BJ (cell line): ENCODE data around the gene SFI1. TPM values are rescaled to one million over a fixed set of nuclear protein-coding genes. Genes with fewer than 3 reads are reported as not detected.

Experiments
- CTCF ChIA-PET: fragments of 350-600 bp; formaldehyde crosslinking; extraction: SDS; loops from one replicate; lab custom pipeline; 2021; ENCODE audit warnings: antibody characterized with exemption, inconsistent platforms; lab: Yijun Ruan, JAX
- POLR2A ChIA-PET: fragments of 300-600 bp; sonication (Branson Sonifier 250); formaldehyde crosslinking; extraction: SDS; loops from one replicate; lab custom pipeline; 2021; ENCODE audit warnings: antibody characterized with exemption; lab: Charles Lee
- DNase-seq: peaks from one replicate; pipeline ENCODE4 v3.0.0-alpha.2; 2011; ENCODE audit warnings: low read depth
- H3K27me3 ChIP-seq: 2 replicates; pipeline ENCODE4 v1.6.0; 2011; ENCODE audit warnings: low read length; ENCODE audit not compliant: control insufficient read depth, insufficient read depth
- H3K36me3 ChIP-seq: 2 replicates; pipeline ENCODE4 v1.5.1; 2011; ENCODE audit warnings: low read length; ENCODE audit not compliant: control insufficient read depth, insufficient read depth
- H3K4me3 ChIP-seq: 2 replicates; pipeline ENCODE4 v1.5.1; 2011; ENCODE audit warnings: low read depth, mild to moderate bottlenecking, control low read depth, low read length
- polyA plus RNA-seq: library from polyadenylated mRNA; depleted of rRNA; stranded (reverse); fragments of >200 nt; gene quantifications from 2 replicates; pipeline ENCODE4 v1.2.3, GENCODE V29; 2011
- TF ChIP-seq, protein P1 (sequence below): IDR thresholded peaks from 2 replicates; pipeline ENCODE4 v1.5.1; 2011; ENCODE audit warnings: low read depth, mild to moderate bottlenecking, control low read depth, inconsistent platforms, low read length, moderate library complexity; ENCODE audit not compliant: insufficient read depth

The SFI1 gene
- polyA plus RNA-seq, 1 experiment: 7.1 TPM

DNA sequence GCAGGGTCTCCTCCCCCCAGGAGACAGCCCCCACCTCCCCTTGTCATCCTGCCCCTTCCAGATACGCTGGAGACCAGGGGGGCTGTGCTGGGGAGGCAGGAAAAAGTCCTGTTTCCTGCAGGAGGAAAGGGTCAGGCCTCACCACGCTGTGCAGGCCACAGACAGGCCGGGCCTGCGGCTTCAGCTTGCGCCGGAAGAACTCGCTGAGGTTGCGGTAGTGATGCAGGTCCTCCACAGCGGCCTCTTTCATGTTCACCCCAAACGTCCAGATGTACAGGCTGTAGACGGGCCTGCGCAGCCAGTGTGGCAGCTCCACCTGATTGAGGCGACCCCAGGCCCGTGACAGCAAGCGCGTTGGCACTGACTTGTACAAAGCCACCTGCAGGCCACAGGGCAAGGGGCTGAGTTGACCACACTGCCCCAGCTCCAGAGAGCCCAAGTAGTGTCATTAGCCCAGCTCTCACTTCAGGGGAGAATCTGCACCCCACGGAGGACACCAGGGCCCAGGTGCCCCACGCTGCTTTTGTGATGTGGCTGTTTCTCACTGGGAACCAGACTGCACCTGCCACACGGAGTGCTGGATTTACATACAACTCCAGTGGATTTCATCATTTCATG, 125.3 kb downstream of the SFI1 start:
- CTCF ChIA-PET: no interaction called here
- POLR2A ChIA-PET: no interaction called here

GRCh38 chr22:31622980-31623379, 126.6 kb downstream of the SFI1 start:
- ChIA-PET CTCF (interaction anchor here (1.0 to 2.7 kb wide), 4 partner anchors 10 to 66 kb away, joined by 3 to 9 read pairs (median 4); no protein-coding TSS in a partner anchor), POLR2A (no interaction called here)
- DNase-seq: no peak
- H3K36me3 ChIP-seq: peaks cover 42% of the 10 kb centered on the region
- H3K27me3 ChIP-seq: no peaks in the 10 kb centered on the region
- no peak overlapping the region for H3K4me3 ChIP-seq
- TF ChIP-seq, protein P1, sequence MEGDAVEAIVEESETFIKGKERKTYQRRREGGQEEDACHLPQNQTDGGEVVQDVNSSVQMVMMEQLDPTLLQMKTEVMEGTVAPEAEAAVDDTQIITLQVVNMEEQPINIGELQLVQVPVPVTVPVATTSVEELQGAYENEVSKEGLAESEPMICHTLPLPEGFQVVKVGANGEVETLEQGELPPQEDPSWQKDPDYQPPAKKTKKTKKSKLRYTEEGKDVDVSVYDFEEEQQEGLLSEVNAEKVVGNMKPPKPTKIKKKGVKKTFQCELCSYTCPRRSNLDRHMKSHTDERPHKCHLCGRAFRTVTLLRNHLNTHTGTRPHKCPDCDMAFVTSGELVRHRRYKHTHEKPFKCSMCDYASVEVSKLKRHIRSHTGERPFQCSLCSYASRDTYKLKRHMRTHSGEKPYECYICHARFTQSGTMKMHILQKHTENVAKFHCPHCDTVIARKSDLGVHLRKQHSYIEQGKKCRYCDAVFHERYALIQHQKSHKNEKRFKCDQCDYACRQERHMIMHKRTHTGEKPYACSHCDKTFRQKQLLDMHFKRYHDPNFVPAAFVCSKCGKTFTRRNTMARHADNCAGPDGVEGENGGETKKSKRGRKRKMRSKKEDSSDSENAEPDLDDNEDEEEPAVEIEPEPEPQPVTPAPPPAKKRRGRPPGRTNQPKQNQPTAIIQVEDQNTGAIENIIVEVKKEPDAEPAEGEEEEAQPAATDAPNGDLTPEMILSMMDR: no peak

More for the DNA sequence above, 125.3 kb downstream of the SFI1 start:
- no peak overlapping the region for H3K4me3 ChIP-seq
- H3K27me3 ChIP-seq: no peaks in the 10 kb centered on the region
- DNase-seq: no peak
- TF ChIP-seq, protein P1: no peak
- H3K36me3 ChIP-seq: peaks cover 47% of the 10 kb centered on the region

- no peak for DNase-seq
- H3K36me3 ChIP-seq: peaks cover 38% of the 10 kb centered on the region
- POLR2A ChIA-PET: no interaction called here
- TF ChIP-seq, protein P1: no peak
- H3K4me3 ChIP-seq: no peak overlapping the region
- CTCF ChIA-PET: interaction anchor here (1.0 to 2.7 kb wide), 7 partner anchors 11 to 67 kb away, joined by 3 to 9 read pairs (median 3); no protein-coding TSS in a partner anchor
- H3K27me3 ChIP-seq: no peaks in the 10 kb centered on the region
These were observed 127.4 kb downstream of the SFI1 start for GRCh38 chr22:31623592-31624304.

DNA sequence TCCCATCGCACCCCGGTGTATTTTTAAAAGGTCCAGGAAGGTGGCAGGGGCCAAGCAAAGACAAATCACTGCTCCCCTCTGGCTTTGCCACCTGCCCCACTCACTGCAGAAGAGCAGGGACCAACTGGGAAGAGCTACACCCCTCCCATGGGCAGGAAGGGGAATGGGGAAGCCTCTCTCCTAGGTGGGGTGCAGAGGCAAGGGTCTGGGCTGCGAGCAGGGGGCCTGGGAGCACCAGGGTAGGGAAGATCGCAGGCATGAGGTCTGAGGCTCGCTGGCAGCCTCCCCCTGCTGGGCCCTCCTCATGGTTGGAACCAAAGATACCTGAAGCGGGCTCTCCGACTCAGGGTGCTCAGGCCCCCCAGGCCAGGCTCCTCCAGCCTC, 128.9 kb downstream of the SFI1 start:
- POLR2A ChIA-PET: no interaction called here
- TF ChIP-seq, protein P1: no peak
- H3K4me3 ChIP-seq: no peak overlapping the region
- H3K27me3 ChIP-seq: no peaks in the 10 kb centered on the region
- H3K36me3 ChIP-seq: peaks cover 25% of the 10 kb centered on the region
- CTCF ChIA-PET: interaction anchor here (0.7 to 2.7 kb wide), 4 partner anchors 9 to 64 kb away, joined by 3 to 9 read pairs (median 3); no protein-coding TSS in a partner anchor
- DNase-seq: no peak
